HG02678 (cell line): Measurements from ENCODE around the gene KRTAP4-5.
"Not testable (repeated sequence)": the region's sequence is repeated elsewhere in the genome, so short reads cannot be mapped to it uniquely, and the experiment has no call there.

Experiments used
- ATAC-seq: cut with Tn5 transposase; IDR thresholded peaks from one replicate; pipeline ENCODE4 v1.9.1; 2021; ENCODE audit warnings: mild to moderate bottlenecking, moderate library complexity; ENCODE audit not compliant: unreplicated experiment

The KRTAP4-5 gene

DNA sequence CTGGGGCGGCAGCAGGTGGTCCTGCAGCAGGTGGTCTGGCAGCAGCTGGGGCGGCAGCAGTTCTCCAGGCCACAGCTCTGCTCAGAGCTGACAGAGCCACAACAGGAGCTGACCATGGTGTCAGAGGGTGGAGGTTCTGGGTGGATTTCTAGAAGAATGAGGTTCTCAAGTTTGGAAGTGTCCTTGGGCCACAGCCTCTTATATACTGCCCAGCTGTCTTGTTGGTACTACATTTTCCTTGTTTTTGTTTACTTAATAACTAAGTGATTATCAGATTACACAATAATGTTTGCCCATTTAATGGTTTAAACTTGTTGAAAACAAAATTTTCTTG, at the start of gene KRTAP4-5:
Gene KRTAP4-5 (minus strand): TSS at position 174 of the 334 bp plus-strand sequence. CDS start 58 bp downstream, at position 116.
- ATAC-seq: no peak

DNA sequence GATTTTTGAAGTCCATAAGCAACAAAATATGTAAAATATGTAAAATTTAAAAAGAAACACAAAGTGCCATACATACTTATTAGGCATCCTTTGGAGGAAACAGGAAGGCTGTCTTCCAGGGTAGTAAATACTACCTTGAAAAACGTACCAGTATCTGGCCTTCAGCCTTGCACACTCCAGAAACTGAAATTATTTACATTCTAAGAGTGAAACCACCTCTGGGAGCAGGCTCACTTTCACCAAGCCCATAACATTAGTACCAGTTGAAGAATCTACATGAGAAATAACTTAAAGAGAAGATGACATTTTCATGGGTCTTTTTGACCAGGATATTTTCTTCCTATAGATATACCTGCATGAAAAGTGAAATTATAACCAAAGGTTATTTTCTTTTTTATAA, 46.4 kb upstream of the KRTAP4-5 start:
- ATAC-seq: no peak

DNA sequence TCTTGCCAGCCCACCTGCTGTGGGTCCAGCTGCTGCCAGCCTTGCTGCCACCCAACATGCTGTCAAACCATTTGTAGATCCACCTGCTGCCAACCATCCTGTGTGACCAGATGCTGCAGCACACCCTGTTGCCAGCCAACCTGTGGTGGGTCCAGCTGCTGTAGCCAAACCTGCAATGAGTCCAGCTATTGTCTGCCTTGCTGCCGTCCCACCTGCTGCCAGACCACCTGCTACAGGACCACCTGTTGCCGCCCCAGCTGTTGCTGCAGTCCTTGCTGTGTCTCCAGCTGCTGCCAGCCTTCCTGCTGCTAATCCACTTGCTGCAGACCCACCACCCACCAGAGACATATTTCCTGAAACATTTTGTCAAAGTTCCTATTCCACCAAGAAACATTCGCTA, 40.7 kb upstream of the KRTAP4-5 start:
- ATAC-seq: no peak

DNA sequence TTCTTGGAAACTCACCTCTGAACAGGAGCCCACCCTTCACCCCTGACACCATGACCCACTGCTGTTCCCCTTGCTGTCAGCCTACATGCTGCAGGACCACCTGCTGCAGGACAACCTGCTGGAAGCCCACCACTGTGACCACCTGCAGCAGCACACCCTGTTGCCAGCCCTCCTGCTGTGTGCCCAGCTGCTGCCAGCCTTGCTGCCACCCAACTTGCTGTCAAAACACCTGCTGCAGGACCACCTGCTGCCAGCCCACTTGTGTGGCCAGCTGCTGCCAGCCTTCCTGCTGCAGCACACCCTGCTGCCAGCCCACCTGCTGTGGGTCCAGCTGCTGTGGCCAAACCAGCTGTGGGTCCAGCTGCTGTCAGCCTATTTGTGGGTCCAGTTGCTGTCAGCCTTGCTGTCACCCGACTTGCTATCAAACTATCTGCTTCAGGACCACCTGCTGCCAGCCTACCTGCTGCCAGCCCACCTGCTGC, 40.3 kb upstream of the KRTAP4-5 start, which contains the start of gene KRTAP9-1:
Gene KRTAP9-1 (plus strand): TSS at position 51 of the 482 bp plus-strand sequence. CDS start 0 bp downstream, at position 51.
- ATAC-seq: not testable (repeated sequence)

DNA sequence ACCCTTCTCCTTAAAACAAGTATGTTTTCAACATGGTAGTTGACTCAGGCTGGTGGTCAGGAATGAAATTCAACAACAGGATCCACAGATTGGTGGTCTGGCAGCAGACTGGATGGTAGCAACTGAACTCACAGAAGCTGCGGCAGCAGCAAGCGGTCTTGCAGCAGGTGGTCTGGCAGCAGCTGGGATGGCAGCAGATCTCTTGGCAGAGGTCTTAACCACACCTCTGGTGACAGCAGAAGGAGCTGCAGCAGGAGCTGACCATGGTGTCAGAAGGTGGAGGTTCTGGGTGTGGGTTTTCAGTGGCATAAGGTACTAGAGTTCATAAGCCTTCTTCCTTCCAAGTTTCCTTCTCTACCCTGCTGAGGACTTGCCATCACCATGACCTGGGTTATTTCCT, 37.2 kb upstream of the KRTAP4-5 start:
- no peak for ATAC-seq

DNA sequence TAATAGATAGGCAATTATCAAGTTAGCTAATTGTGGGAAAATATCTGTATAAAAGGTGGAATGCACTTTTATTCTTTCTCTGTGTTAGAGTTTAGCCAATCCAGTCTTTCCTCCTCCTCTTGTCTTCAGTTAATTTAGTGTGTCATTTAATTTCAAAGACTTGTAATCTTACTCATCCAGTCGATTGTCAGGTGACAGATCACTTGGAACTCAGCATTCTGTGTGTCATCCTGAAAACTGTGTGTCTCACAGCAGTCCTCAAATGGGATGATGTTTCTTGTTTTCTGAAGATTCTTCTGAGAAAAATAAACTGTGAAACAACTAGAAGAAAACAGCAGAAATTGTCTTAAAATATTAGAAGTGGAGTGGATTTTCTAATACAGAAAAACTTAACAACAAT, 35.4 kb upstream of the KRTAP4-5 start:
- ATAC-seq: no peak

DNA sequence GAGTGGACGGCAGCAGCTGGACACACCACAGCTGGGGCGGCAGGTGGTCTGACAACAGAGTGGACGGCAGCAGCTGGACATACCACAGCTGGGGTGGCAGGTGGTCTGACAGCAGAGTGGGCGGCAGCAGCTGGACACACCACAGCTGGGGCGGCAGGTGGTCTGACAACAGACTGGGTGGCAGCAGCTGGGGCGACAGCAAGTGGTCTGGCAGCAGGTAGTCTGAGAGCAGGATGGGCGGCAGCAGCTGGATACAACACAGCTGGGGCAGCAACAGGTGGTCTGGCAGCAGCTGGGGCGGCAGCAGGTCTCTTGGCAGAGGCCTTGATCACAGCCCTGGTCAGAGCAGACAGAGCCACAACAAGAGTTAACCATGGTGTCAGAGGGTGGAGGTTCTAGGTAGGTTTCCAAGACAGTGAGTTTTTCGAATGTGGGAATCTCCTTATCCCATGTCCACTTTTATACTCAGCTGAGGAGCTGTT, 34.9 kb upstream of the KRTAP4-5 start, which contains the start of gene KRTAP4-1:
Gene KRTAP4-1 (minus strand): TSS at position 432 of the 482 bp plus-strand sequence. CDS start 57 bp downstream, at position 375.
- no peak for ATAC-seq

DNA sequence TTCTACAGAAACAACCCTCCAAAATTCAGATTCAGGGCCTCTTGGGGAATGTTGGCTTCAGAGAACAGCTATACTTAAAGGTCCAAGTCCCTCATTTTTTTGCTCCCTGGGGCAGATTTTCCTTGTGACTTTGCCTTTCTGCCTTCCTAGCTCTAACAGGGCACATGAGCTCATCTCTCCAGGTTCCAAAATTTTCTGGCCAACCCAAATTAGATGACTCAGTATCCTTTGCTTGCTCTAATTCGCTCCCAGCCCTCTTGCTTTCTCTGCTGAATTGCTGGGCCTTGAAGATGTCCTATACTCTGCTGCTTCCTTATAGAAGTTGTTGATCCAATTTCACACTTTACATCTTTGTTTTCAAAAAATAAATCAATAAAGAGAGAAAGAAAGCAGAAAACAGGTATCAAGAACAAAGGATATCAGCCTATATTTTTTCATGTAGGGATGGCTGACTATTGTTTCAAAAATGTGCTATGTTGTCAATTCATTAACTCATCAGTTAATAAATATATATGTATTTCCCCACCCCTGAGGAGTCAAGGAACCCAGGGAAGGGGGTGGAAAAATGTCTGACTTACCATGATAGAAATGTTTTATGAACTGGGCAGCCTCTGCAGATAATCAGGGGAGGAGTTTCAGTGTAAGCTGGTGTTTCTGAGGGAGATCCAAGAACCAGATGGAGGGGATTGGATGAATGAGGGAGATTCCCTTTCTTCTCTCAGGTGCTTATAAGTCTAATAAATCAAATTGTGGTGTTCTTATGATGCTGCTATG, 29.4 kb upstream of the KRTAP4-5 start:
- no peak for ATAC-seq

DNA sequence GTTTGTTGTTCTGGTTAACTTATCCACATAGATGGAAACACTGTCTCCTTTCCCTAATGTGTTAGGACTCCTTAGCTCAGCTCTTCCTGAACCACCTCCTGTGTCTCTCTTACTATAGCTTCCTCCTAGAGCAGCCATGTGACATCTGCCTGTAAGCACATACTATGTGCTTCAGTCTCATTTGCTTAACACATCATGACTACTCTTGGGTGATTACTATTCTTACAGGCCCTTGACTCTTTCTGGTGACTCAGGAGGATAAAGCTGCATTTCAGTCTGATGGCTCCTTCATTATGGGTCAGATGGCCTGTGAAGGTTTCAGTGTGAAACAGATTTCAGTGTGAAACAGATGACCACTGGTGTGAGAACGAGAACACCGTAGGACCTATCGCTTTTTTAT, 28.7 kb upstream of the KRTAP4-5 start:
- ATAC-seq: no peak

DNA sequence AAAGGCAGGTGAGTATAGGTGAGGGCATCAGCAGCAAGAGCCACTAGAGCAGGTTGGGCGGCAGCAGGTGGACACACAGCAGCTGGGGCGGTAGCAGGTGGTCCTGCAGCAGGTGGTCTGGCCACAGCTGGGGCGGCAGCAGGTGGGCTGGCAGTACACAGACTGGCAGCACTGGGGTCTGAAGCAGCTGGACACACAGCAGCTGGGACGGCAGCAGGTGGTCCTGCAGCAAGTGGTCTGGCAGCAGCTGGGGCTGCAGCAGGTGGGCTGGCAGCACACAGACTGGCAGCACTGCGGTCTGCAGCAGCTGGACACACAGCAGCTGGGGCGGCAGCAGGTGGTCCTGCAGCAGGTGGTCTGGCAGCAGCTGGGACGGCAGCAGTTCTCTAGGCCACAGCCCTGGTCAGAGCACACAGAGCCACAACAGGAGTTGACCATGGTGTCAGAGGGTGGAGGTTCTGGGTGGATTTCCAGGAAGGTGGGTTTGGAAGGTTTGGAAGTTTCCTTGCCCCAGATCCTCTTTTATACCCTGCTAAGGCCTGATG, 28.2 kb upstream of the KRTAP4-5 start, which contains the start of gene KRTAP4-2:
Gene KRTAP4-2 (minus strand): TSS at position 495 of the 545 bp plus-strand sequence. CDS start 57 bp downstream, at position 438.
- no peak for ATAC-seq

DNA sequence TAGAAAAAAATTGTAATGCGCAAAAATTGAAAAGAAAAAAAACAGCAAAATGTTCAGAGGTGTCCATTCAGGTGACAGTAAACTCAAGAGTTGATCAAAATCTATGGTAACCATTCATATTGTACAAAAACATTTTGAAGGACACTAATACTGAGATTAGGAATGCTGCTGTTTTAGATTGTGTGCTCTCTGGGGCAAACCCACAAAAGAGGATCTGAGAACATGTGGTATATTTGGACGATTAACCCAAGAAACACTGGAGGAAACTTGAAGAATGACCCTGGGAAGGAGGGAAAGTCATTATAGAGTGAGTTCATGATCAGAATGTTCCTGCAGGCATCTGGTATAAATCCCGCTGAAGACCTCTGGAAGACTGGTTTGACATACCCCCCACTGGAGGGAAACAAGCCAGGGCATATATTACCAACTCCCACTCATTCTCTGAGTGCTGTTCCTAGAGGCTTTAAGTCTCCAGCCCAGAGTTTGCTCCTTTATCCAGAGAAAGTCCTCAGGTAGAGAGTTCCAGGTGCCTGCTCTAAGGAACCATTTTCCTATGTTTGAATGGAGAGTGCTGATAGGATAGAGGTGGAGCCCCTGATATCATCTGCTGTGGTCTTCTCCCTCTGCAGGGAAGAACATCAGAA, 27.2 kb upstream of the KRTAP4-5 start:
- no peak for ATAC-seq

DNA sequence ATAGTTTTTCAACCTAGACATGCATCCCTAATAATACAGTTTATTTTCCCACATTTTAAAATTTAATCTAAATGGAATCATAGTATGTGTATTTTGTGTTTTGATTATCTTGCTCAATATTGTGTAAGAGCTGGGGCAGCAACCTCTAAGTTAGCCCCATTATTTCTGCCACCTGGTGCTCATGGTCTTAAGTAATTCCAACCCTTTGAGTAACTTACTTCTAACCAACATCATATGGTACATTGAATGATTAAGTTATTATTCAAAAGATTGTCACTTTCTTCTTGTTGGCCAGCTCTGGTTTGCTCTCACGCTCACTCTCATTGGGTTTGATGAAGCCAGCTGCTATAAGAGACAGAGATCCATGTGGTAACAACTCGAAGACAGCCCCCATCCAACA, 22.3 kb upstream of the KRTAP4-5 start:
- no peak for ATAC-seq

DNA sequence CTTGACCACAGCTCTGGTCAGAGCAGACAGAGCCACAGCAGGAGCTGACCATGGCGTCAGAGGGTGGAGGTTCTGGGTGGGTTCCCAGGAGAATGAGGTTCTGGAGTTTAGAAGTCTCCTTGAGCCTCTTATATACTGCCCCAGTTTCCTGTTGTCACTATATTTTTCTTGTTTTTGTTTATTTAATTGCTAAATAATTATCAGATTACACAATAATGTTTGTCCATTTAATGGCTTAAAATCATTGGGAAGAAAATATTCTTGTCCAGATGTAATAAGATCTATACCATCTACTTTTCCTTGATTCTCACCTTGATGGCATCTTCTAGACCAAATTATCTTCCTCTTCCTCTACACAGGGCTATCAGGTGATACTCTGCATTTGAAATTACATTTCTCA, 18.5 kb upstream of the KRTAP4-5 start, which contains the start of gene KRTAP4-3:
Gene KRTAP4-3 (minus strand): TSS at position 101 of the 400 bp plus-strand sequence. CDS start 49 bp downstream, at position 52.
- no peak for ATAC-seq

DNA sequence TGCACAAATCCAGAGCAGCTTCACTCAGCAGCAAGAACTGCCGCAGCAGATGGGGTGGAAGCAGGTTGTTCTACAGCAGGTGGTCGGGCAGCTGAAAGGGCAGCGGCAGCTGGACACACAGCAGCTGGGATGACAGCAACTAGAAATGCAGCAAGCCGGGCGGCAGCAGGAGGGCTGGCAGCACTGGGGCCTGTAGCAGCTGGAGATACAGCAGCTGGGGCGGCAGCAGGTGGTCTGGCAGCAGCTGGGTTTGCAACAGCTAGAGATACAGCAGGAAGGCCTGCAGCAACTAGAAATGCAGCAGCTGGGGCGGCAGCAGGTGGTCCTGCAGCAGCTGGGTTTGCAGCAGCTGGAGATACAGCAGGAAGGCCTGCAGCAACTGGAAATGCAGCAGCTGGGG, 17.9 kb upstream of the KRTAP4-5 start:
- no peak for ATAC-seq

DNA sequence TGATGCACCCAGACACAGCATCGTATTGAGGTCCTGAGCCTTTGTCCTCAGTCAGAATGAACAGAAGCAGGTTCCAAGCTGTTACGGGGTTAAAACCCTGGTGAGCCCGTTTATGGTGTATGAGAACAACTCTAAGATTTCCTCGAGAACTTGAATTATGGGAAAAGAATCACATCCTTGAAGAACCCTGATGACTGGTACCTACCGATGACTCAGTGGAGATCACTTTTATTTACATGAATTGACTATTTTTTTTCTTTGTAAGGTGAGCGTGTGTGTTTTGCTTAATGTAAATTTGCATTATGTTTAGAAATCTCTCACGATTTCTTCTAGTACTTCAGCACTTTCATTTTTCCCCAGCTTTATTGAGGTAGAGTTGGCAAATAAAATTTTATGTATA, 14.2 kb upstream of the KRTAP4-5 start:
- no peak for ATAC-seq

DNA sequence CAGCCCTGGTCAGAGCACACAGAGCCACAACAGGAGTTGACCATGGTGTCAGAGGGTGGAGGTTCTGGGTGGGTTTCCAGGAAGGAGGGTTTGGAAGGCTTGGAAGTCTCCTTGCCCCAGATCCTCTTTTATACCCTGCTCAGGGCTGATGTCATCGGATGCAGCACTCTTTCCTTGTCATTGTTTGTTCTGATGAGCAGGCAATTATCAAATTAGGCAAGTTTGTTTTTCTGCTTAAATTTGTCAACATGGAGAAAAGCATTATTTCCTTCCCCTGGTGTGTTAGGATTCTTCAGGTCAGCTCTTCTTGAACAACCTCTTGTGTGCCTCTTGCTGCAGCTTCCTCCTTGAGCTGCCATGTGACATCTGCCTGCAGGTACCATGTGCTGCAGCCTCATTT, 11.0 kb upstream of the KRTAP4-5 start, which contains the start of gene KRTAP4-4:
Gene KRTAP4-4 (minus strand): TSS at position 101 of the 400 bp plus-strand sequence. CDS start 57 bp downstream, at position 44.
- no peak for ATAC-seq

DNA sequence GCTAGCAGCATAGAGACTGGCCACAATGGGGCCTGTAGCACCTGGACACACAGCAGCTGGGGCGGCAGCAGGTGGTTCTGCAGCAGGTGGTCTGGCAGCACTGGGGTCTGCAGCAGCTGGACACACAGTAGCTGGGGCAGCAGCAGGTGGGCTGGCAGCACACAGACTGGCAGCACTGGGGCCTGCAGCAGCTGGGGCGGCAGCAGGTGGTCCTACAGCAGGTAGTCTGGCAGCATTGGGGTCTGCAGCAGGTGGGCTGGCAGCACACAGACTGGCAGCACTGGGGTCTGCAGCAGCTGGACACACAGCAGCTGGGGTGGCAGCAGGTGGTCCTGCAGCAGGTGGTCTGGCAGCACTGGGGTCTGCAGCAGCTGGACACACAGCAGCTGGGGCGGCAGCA, 10.6 kb upstream of the KRTAP4-5 start:
- not testable (repeated sequence) for ATAC-seq

DNA sequence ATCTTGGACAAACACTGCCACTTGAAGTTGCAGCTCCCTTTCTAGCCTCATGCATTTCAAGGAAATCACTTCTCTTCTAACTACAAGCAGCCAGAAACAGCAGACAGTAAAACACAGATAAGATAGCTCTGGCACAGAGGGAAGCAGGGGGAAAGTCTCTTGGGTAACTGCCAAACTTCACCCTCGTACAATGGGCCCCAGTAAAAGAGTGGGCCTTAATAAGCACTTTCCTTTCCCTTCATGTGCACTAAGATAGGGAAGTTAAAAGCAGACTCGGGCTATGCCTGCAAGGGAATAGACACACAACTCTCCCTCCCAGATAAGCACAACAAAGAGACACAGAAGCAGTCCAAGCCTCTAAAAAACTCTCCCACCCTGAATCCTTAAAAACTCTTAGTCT, 4.2 kb upstream of the KRTAP4-5 start:
- no peak for ATAC-seq

DNA sequence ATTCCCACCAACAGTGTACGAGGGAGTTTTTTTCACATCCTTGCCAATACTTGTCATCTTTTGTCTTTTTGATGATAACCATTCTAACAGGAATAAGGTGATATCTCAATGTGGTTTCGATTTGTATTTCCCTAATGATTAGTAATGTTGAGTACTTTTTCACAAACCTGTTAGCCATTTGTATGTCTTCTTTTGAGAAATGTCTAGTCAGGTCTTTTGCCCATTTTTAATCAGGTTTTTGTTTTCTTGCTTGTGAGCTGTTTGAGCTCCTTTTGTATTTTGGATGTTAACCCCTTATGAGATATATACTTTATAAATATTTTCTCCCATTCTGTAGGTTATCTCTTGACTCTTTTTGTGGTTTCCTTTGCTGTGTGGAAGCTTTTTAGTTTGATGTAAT, 1.9 kb upstream of the KRTAP4-5 start:
- ATAC-seq: no peak

DNA sequence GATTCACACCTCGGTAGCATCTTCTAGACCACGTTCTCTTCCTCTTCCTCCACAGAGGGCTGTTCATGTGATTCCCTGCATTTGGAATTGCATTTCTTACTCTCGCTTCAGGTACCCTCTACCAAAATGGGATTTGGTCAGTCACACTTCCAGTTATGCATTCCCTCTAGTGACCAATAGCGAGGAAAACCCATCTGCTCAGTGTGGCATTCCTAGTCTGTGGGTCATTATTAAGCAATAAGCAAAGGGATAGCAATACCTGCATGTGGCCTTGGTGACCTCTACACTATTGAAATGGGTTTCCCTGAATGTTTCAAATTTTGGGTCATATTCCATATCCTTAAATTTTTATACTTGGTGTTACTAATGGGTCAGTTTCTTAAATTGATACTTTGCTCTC, 401 bp upstream of the KRTAP4-5 start:
- ATAC-seq: no peak

DNA sequence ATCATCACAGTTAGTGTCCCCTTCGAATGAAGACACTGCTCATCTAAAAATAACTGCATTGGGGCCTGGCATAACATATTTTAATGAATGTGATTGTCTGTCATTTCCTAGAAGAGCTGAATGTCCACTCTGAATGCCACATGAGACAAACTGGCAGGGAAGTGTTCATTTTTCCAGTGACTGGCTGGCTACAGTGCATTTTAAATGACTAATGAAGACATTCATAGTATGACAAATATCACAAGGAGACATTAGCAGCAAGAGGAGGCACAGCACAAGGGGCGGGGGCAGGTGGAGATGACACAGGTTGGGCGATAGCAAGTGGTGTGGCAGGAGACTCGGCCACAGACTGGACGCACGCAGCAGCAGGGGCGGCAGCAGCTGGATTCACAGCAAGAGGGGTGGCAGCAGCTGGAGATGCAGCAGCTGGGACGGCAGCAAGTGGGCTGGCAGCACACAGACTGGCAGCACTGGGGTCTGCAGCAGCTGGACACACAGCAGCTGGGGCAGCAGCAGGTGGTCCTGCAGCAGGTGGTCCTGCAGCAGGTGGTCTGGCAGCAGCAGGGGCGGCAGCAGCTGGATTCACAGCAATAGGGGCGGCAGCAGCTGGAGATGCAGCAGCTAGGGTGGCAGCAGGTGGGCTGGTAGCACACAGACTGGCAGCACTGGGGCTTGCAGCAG, 514 bp downstream of the KRTAP4-5 start:
- ATAC-seq: not testable (repeated sequence)
